Activated CD8-positive, alpha-beta T cell treated with anti-CD3 and anti-CD28 coated beads for 36 hours (primary cell): ENCODE measurements around the gene YBX3. TPM values are rescaled to one million over a fixed set of nuclear protein-coding genes. Genes with fewer than 3 reads are reported as not detected.
"Not testable (repeated sequence)": the region's sequence is repeated elsewhere in the genome, so short reads cannot be mapped to it uniquely, and the experiment has no call there.

Experiments
- ATAC-seq: fragments of 200-7000 bp; cut with Tn5 transposase; one replicate; pipeline ENCODE4 v1.10.0; 2021; ENCODE audit warnings: mild to moderate bottlenecking, moderate library complexity
- CTCF ChIA-PET: fragments of 350-600 bp; sonication (Branson Sonifier 250); formaldehyde crosslinking; loops from one replicate; lab custom pipeline; 2021; ENCODE audit warnings: antibody characterized with exemption; lab: Charles Lee
- POLR2A ChIA-PET: fragments of 350-600 bp; sonication (Branson Sonifier 250); formaldehyde crosslinking; loops from one replicate; lab custom pipeline; 2021; ENCODE audit warnings: antibody characterized with exemption; lab: Charles Lee
- DNase-seq: peaks from one replicate; pipeline ENCODE4 v3.0.0-alpha.2; 2020
- H3K27ac Mint-ChIP-seq: one replicate; pipeline ENCODE4 v1.8.0; 2021; ENCODE audit warnings: mild to moderate bottlenecking, mixed read lengths
- H3K27me3 Mint-ChIP-seq: one replicate; pipeline ENCODE4 v1.8.0; 2021; ENCODE audit warnings: mixed read lengths
- H3K36me3 Mint-ChIP-seq: one replicate; pipeline ENCODE4 v1.8.0; 2021; ENCODE audit warnings: low read depth, mixed read lengths
- H3K4me1 Mint-ChIP-seq: one replicate; pipeline ENCODE4 v1.8.0; 2021; ENCODE audit warnings: low read depth, mixed read lengths
- H3K4me3 Mint-ChIP-seq: one replicate; pipeline ENCODE4 v1.8.0; 2021; ENCODE audit warnings: mild to moderate bottlenecking, moderate library complexity, mixed read lengths
- H3K9me3 Mint-ChIP-seq: one replicate; pipeline ENCODE4 v1.8.0; 2021; ENCODE audit warnings: mixed read lengths
- intact Hi-C: fragments of 100-400 bp; cut with micrococcal nuclease; formaldehyde crosslinking; loops from one replicate; pipeline ENCODE4 v1.10.0; 2022
- total RNA-seq, 2 experiments: library from RNA; stranded (reverse); gene quantifications; one replicate each; pipeline ENCODE4 v1.2.3, GENCODE V29; 2021
- TF ChIP-seq, protein P1 (sequence below): fragments of 200-600 bp; IDR thresholded peaks from one replicate; pipeline ENCODE4 v1.8.0; 2022; ENCODE audit warnings: antibody characterized with exemption, mild to moderate bottlenecking

Gene YBX3
- total RNA-seq, 2 experiments from 2014 or later = 258 to 273 TPM

DNA sequence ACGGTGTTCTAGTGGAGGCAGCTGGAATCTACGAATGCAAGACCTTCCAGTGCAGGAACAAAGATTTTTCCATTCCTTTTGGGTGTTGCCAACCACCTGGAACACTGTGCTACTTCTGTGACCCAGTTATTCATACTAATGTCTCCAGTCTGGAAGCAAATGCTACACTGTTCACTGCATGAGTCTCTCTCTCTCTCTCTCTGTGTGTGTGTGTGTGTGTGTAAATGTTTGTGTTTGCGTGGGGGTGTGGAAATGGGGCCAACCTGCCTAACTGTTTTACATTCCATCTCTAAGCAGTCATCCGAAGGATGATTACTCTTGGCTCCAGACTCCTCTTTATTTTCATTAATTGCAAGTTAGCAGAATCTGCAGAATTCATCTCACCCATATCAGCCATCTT, 29.9 kb upstream of the YBX3 start:
- H3K4me3 Mint-ChIP-seq = no peak overlapping the region

DNA sequence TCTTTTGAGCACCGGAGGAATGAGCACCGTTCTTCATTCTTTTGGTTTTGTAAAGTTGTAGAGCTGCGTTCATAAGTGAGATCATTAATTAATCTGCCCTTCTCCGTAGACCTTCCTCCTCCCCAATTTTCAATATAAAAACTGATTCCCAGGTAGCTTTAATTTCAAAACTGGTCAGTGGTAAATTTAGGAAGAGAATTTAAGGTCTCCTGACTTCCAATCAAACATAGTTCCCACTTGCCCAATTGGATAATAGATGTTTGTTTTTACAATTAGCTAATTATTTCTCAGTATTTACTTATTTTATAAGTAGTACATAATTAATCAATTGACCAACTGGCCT, 27.2 kb upstream of the YBX3 start:
- ATAC-seq = no peak
- no peak for DNase-seq
- Mint-ChIP-seq H3K36me3 (no peaks in the 10 kb centered on the region), H3K27ac (no peak overlapping the region), H3K9me3 (no peaks in the 10 kb centered on the region), H3K27me3 (peaks cover 23% of the 10 kb centered on the region), H3K4me1 (peaks cover 8% of the 10 kb centered on the region), H3K4me3 (peak overlapping the region; percentile 67)
- CTCF ChIA-PET = interaction anchor here (0.6 to 4.1 kb wide), 44 partner anchors 9 to 1515 kb away, joined by 3 to 28 read pairs (median 4); partner anchors contain the start of genes MAGOHB, PRR4 and YBX3
- TF ChIP-seq, protein P1, sequence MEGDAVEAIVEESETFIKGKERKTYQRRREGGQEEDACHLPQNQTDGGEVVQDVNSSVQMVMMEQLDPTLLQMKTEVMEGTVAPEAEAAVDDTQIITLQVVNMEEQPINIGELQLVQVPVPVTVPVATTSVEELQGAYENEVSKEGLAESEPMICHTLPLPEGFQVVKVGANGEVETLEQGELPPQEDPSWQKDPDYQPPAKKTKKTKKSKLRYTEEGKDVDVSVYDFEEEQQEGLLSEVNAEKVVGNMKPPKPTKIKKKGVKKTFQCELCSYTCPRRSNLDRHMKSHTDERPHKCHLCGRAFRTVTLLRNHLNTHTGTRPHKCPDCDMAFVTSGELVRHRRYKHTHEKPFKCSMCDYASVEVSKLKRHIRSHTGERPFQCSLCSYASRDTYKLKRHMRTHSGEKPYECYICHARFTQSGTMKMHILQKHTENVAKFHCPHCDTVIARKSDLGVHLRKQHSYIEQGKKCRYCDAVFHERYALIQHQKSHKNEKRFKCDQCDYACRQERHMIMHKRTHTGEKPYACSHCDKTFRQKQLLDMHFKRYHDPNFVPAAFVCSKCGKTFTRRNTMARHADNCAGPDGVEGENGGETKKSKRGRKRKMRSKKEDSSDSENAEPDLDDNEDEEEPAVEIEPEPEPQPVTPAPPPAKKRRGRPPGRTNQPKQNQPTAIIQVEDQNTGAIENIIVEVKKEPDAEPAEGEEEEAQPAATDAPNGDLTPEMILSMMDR = peak; percentile 48
- intact Hi-C loops = no loop called here
- POLR2A ChIA-PET = interaction anchor here (0.8 to 1.6 kb wide), 3 partner anchors 10 to 137 kb away, joined by 3 to 8 read pairs (median 4); partner anchors contain the start of genes MAGOHB and YBX3

More for the DNA sequence above, 29.9 kb upstream of the YBX3 start:
- POLR2A ChIA-PET = no interaction called here
- peaks cover 28% of the 10 kb centered on the region for H3K27me3 Mint-ChIP-seq
- peaks cover 8% of the 10 kb centered on the region for H3K4me1 Mint-ChIP-seq
- H3K36me3 Mint-ChIP-seq = peaks cover 8% of the 10 kb centered on the region
- DNase-seq (no peak), ATAC-seq (no peak)
- intact Hi-C loops = no loop called here
- H3K27ac Mint-ChIP-seq = no peak overlapping the region
- TF ChIP-seq, protein P1 = no peak
- H3K9me3 Mint-ChIP-seq = peaks cover 11% of the 10 kb centered on the region
- CTCF ChIA-PET = no interaction called here

DNA sequence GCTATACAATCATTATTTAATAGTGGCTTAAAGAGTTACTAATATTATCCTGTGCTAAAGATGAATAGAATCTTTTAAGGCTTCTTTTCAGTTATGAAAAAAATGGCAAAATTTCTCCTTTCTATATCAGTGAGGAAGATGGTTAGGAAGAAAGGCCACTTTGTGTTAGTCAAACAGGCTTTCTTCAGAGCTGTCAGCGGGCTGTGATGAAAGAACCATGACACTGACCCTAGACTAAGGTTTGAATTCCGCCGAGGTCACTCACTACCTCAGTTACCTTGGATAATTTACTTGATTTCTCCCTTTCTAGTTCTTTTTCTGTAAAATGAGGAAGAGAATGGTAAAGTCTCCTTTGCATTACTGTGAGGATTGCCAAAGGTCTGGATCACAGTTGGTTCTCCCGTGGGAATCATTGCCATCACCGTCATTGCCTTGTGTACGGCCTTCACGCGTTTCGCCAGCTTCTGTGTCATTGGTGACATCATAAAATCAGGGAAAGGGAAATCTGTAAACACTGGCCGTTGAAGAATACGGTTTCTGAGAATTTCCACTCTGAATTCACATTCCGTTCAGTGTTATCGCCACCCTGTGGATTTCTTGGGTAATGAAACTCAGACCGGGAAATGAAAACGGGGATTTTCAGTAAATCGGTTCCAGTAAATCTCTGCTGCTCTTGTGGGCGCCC, 26.7 kb upstream of the YBX3 start:
- Mint-ChIP-seq H3K36me3 (no peaks in the 10 kb centered on the region), H3K4me1 (peaks cover 8% of the 10 kb centered on the region), H3K9me3 (no peaks in the 10 kb centered on the region), H3K27ac (peak overlapping the region; percentile 22), H3K4me3 (peak overlapping the region; percentile 67), H3K27me3 (peaks cover 28% of the 10 kb centered on the region)
- intact Hi-C loops = no loop called here
- ATAC-seq (peak; percentile 99), DNase-seq (peak; percentile 85)
- TF ChIP-seq, protein P1 = peak; percentile 95
- ChIA-PET CTCF (interaction anchor here (0.6 to 4.1 kb wide), 49 partner anchors 9 to 1515 kb away, joined by 3 to 28 read pairs (median 4); partner anchors contain the start of genes MAGOHB, PRR4 and YBX3), POLR2A (interaction anchor here (0.8 to 1.6 kb wide), 3 partner anchors 10 to 137 kb away, joined by 3 to 8 read pairs (median 4); partner anchors contain the start of genes MAGOHB and YBX3)

DNA sequence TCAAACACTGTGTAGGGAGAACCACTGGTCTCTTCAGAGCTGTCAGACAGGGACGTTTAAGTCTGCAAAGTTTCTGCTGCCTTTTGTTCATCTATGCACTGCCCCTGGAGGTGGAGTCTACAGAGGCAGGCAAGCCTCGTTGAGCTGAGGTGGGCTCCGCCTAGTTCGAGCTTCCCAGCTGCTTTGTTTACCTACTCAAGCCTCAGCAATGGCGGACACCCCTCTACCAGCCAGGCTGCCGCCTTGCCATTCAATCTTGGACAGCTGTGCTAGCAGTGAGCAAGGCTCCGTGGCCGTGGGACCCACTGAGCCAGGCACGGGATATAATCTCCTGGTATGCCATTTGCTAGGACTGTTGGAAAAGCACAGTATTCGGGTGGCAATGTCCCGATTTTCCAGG, 24.6 kb upstream of the YBX3 start:
- POLR2A ChIA-PET = no interaction called here
- TF ChIP-seq, protein P1 = no peak
- H3K9me3 Mint-ChIP-seq = no peaks in the 10 kb centered on the region
- H3K36me3 Mint-ChIP-seq = no peaks in the 10 kb centered on the region
- no peak overlapping the region for H3K4me3 Mint-ChIP-seq
- intact Hi-C loops = no loop called here
- CTCF ChIA-PET = interaction anchor here (0.9 to 4.1 kb wide), 4 partner anchors 12 to 512 kb away, joined by 3 to 26 read pairs (median 4); no protein-coding TSS in a partner anchor
- no peak for ATAC-seq
- peaks cover 29% of the 10 kb centered on the region for H3K27me3 Mint-ChIP-seq
- no peak for DNase-seq
- H3K27ac Mint-ChIP-seq = no peak overlapping the region
- H3K4me1 Mint-ChIP-seq = peaks cover 8% of the 10 kb centered on the region

DNA sequence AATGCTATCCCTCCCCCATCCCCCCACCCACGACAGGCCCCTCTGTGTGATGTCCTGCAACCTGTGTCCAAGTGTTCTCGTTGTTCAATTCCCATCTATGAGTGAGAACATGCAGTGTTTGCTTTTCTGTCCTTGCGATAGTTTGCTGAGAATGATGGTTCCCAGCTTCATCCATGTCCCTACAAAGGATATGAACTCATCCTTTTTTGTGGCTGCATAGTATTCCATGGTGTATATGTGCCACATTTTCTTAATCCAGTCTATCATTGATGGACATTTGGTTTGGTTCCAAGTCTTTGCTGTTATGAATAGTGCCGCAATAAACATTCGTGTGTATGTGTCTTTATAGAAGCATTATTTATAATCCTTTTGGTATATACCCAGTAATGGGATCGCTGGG, 20.3 kb upstream of the YBX3 start:
- POLR2A ChIA-PET, H3K4me3 Mint-ChIP-seq, CTCF ChIA-PET, DNase-seq, H3K36me3 Mint-ChIP-seq, intact Hi-C loops, H3K9me3 Mint-ChIP-seq, H3K4me1 Mint-ChIP-seq, ATAC-seq, H3K27ac Mint-ChIP-seq: not testable (repeated sequence)
- peaks cover 19% of the 10 kb centered on the region for H3K27me3 Mint-ChIP-seq
